ENCODE data around the gene FCRL2.

DNA sequence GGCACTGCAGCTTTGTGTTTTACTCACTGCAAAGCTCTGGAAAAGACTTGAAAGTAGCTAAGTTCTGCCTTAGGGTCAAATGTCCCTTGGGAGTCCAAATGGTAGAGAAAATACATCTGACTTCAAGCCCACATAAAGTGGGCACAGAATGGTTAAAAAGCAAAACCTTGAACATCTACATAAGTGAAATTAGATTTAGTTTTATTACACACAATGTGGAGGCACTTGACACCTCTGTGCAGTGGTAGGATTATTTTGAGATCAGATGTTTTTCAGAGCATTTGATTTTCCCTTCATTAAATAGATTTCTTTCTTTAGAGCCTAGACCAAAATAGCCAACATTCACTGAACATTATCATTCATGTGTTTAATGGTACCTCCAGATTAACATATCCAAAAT is 65.1 kb downstream of the FCRL2 start:
- TF ChIP-seq POLR2A (IDR thresholded peaks at IDR 0.05): no peak
- TF ChIP-seq, protein P1, sequence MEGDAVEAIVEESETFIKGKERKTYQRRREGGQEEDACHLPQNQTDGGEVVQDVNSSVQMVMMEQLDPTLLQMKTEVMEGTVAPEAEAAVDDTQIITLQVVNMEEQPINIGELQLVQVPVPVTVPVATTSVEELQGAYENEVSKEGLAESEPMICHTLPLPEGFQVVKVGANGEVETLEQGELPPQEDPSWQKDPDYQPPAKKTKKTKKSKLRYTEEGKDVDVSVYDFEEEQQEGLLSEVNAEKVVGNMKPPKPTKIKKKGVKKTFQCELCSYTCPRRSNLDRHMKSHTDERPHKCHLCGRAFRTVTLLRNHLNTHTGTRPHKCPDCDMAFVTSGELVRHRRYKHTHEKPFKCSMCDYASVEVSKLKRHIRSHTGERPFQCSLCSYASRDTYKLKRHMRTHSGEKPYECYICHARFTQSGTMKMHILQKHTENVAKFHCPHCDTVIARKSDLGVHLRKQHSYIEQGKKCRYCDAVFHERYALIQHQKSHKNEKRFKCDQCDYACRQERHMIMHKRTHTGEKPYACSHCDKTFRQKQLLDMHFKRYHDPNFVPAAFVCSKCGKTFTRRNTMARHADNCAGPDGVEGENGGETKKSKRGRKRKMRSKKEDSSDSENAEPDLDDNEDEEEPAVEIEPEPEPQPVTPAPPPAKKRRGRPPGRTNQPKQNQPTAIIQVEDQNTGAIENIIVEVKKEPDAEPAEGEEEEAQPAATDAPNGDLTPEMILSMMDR (IDR thresholded peaks at IDR 0.05): no peak
